ENCODE data around the gene NAB1. TPM values are rescaled to one million over a fixed set of nuclear protein-coding genes. Genes with fewer than 3 reads are reported as not detected.

Gene NAB1
- total RNA-seq, 4 donors from 2014 or later = 34.3 to 63.9 (median 38.4) TPM

- no peaks in the 10 kb centered on the region for H3K9me3 ChIP-seq
- H3K27me3 ChIP-seq = no peaks in the 10 kb centered on the region
- TF ChIP-seq CTCF (IDR thresholded peaks at IDR 0.05) = no peak
- H3K4me3 ChIP-seq = no peak overlapping the region
- H3K4me1 ChIP-seq = peaks cover 9 to 56% (median 20%) of the 10 kb centered on the region in 4 donors
- in situ Hi-C loops (cut with MboI; ENCODE audit: low pct_ligation_motif_present in 1 of 4, low pct_unique_long_range_greater_than_20kb in 1 of 4, low sequenced_read_pairs in 3 of 4) = loop anchor here in 1 of 4 donors (25.0 kb wide), 1 partner anchor 264 kb away; no protein-coding TSS in a partner anchor
- intact Hi-C loops (cut with DNase I; ENCODE audit: low total_unique reads) = no loop called here
- H3K27ac ChIP-seq = no peak overlapping the region
- WGBS, 2 donors (ENCODE audit: low coverage in 1 of 2) = 83% methylated on average over 2 of the region's 2 CpGs; no CpG with 5 or more reads in 1 of the 2 donors
- no peaks in the 10 kb centered on the region for H3K36me3 ChIP-seq
- DNase-seq = no peak
Measured at GRCh38 chr2:190651413-190651812, 2.5 kb downstream of the NAB1 start.

- no peak overlapping the region for H3K27ac ChIP-seq
- H3K4me3 ChIP-seq = no peak overlapping the region
- no peaks in the 10 kb centered on the region for H3K27me3 ChIP-seq
- H3K36me3 ChIP-seq = no peaks in the 10 kb centered on the region
- 90 to 92% methylated on average over 1 of the region's 1 CpG for WGBS, 2 donors (ENCODE audit: low coverage in 1 of 2)
- no peaks in the 10 kb centered on the region for H3K9me3 ChIP-seq
- in situ Hi-C loops (cut with MboI; ENCODE audit: low pct_ligation_motif_present in 1 of 4, low pct_unique_long_range_greater_than_20kb in 1 of 4, low sequenced_read_pairs in 3 of 4) (loop anchor here in 1 of 4 donors (25.0 kb wide), 1 partner anchor 266 kb away; no protein-coding TSS in a partner anchor), intact Hi-C loops (cut with DNase I; ENCODE audit: low total_unique reads) (no loop called here)
- peaks cover 14 to 57% (median 25%) of the 10 kb centered on the region in 4 donors for H3K4me1 ChIP-seq
- no peak for TF ChIP-seq CTCF (IDR thresholded peaks at IDR 0.05)
- no peak for TF ChIP-seq POLR2AphosphoS5 (IDR thresholded peaks at IDR 0.05)
- TF ChIP-seq EP300 (IDR thresholded peaks at IDR 0.05; ENCODE audit: low read depth) = no peak
- TF ChIP-seq POLR2A (IDR thresholded peaks at IDR 0.05) = no peak
- DNase-seq = no peak
Measured at GRCh38 chr2:190653231-190653630, 4.3 kb downstream of the NAB1 start.

- intact Hi-C loops (cut with DNase I; ENCODE audit: low total_unique reads) = no loop called here
- Histone ChIP-seq H3K27ac (no peak overlapping the region), H3K4me3 (no peak overlapping the region), H3K4me1 (peaks cover 14 to 63% (median 28%) of the 10 kb centered on the region in 4 donors), H3K36me3 (no peaks in the 10 kb centered on the region), H3K27me3 (no peaks in the 10 kb centered on the region), H3K9me3 (no peaks in the 10 kb centered on the region)
- TF ChIP-seq CTCF (IDR thresholded peaks at IDR 0.05) (no peak), POLR2AphosphoS5 (IDR thresholded peaks at IDR 0.05) (no peak), POLR2A (IDR thresholded peaks at IDR 0.05) (no peak), EP300 (IDR thresholded peaks at IDR 0.05; ENCODE audit: low read depth) (no peak)
- in situ Hi-C loops (cut with MboI; ENCODE audit: low pct_ligation_motif_present in 1 of 4, low pct_unique_long_range_greater_than_20kb in 1 of 4, low sequenced_read_pairs in 3 of 4) = loop anchor here in 1 of 4 donors (25.0 kb wide), 1 partner anchor 267 kb away; no protein-coding TSS in a partner anchor
- no peak for DNase-seq
Measured at GRCh38 chr2:190653931-190654330, 5.0 kb downstream of the NAB1 start.

- intact Hi-C loops (cut with DNase I; ENCODE audit: low total_unique reads) (no loop called here), in situ Hi-C loops (cut with MboI; ENCODE audit: low pct_ligation_motif_present in 1 of 4, low pct_unique_long_range_greater_than_20kb in 1 of 4, low sequenced_read_pairs in 3 of 4) (loop anchor here in 1 of 4 donors (25.0 kb wide), 1 partner anchor 268 kb away; no protein-coding TSS in a partner anchor)
- no peak for DNase-seq
Measured at GRCh38 chr2:190655113-190655512, 6.2 kb downstream of the NAB1 start.

More at GRCh38 chr2:190655113-190655512, 6.2 kb downstream of the NAB1 start:
- Histone ChIP-seq H3K4me3 (no peak overlapping the region), H3K27ac (peak overlapping the region in 3 of 4 donors; percentile 0 to 41 (median 17)), H3K27me3 (no peaks in the 10 kb centered on the region), H3K4me1 (peaks cover 14 to 62% (median 27%) of the 10 kb centered on the region in 4 donors), H3K9me3 (no peaks in the 10 kb centered on the region), H3K36me3 (no peaks in the 10 kb centered on the region)
- 47 to 75% methylated on average over 1 of the region's 1 CpG for WGBS, 2 donors (ENCODE audit: low coverage in 1 of 2)
- TF ChIP-seq CTCF (IDR thresholded peaks at IDR 0.05) (no peak), EP300 (IDR thresholded peaks at IDR 0.05; ENCODE audit: low read depth) (no peak), POLR2A (IDR thresholded peaks at IDR 0.05) (no peak)

Data from transverse colon (tissue), 4 donors.